Measurements from ENCODE around the gene OBSL1. TPM values are rescaled to one million over a fixed set of nuclear protein-coding genes. Genes with fewer than 3 reads are reported as not detected.

The OBSL1 gene
- total and polyA plus RNA-seq, 2 donors from 2014 or later: 89.5 to 123 TPM

DNA sequence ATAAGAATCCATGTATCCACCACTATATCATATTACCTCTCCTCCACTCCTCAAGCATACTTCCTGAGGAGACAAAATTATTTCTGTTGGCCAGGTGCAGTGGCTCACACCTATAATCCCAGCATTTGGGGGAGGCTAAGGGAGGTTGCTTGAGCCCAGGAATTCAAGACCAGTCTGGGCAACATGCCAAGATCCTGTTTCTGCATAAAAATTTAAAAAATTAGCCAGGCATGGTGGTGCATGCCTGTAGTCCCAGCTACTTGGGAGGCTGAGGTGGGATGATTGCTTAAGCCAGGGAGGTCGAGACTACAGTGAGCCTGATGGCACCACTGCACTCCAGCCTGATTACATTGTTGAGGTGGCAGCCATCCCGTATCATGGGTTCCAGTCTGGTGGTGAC lies 10.0 kb upstream of the OBSL1 start:
- Histone ChIP-seq H3K4me1 (ENCODE audit: control insufficient read depth in 2 of 3, insufficient read depth in 2 of 3, low read depth in 1 of 3, low read length in 3 of 3) (no peaks in the 10 kb centered on the region), H3K4me3 (ENCODE audit: low read length in 3 of 3) (no peak overlapping the region), H3K9me3 (ENCODE audit: control insufficient read depth in 2 of 3, insufficient read depth in 1 of 3, low read length in 3 of 3) (no peaks in the 10 kb centered on the region), H3K36me3 (ENCODE audit: control insufficient read depth in 2 of 3, insufficient read depth in 3 of 3, low read length in 3 of 3) (no peaks in the 10 kb centered on the region), H3K27me3 (ENCODE audit: control insufficient read depth, insufficient read depth, low read length) (no peaks in the 10 kb centered on the region), H3K9ac (ENCODE audit: low read length in 3 of 3) (no peak overlapping the region), H3K27ac (ENCODE audit: low read depth in 2 of 2, low read length in 2 of 2) (no peak overlapping the region)
- no peak for FAIRE-seq
- peak in 1 of 5 donors; percentile 44 for DNase-seq
- intact Hi-C loops (cut with DNase I): no loop called here
- TF ChIP-seq, protein P1, sequence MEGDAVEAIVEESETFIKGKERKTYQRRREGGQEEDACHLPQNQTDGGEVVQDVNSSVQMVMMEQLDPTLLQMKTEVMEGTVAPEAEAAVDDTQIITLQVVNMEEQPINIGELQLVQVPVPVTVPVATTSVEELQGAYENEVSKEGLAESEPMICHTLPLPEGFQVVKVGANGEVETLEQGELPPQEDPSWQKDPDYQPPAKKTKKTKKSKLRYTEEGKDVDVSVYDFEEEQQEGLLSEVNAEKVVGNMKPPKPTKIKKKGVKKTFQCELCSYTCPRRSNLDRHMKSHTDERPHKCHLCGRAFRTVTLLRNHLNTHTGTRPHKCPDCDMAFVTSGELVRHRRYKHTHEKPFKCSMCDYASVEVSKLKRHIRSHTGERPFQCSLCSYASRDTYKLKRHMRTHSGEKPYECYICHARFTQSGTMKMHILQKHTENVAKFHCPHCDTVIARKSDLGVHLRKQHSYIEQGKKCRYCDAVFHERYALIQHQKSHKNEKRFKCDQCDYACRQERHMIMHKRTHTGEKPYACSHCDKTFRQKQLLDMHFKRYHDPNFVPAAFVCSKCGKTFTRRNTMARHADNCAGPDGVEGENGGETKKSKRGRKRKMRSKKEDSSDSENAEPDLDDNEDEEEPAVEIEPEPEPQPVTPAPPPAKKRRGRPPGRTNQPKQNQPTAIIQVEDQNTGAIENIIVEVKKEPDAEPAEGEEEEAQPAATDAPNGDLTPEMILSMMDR (IDR thresholded peaks at IDR 0.05; ENCODE audit: borderline replicate concordance, extremely low read depth, insufficient read depth): no peak

DNA sequence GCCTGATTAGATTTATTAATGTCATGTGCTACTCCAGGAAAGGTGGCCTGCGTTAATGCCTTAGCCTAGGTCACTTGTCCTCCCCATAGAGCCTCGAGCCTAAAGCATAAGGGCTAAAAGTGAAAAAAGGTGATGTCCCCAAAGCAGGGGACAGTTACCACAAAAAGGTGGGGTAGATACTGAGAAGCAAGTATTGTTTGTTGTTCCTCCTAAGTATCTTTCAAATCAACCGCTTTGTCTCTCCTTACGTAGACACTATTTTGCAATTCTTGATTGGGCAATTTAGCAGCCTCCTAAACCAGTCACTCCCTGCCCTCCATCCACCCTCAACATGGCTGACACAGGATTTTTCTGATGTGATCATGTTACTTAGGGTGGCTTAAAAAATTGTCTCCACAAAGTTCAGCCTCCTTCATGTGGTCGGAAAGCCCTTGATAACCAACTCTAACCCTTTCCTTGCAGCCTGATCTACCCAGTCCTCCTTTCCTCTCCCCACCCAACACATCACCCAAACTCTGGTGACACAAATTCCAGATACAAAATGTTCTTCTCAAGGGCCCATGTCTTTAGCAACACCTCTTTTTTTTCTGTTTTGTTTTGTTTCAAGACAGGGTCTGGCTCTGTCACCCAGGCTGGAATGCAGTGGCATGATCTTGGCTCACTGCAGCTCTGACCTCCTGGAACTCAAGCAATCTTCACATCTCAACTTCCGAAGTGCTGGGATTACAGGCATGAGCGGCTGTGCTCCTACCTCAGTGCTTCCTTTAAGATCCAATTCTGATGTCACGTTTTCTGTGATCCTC lies 7.7 kb upstream of the OBSL1 start:
- intact Hi-C loops (cut with DNase I): no loop called here
- peak in 2 of 5 donors; percentile 40 to 51 for DNase-seq
- no peak for FAIRE-seq

DNA sequence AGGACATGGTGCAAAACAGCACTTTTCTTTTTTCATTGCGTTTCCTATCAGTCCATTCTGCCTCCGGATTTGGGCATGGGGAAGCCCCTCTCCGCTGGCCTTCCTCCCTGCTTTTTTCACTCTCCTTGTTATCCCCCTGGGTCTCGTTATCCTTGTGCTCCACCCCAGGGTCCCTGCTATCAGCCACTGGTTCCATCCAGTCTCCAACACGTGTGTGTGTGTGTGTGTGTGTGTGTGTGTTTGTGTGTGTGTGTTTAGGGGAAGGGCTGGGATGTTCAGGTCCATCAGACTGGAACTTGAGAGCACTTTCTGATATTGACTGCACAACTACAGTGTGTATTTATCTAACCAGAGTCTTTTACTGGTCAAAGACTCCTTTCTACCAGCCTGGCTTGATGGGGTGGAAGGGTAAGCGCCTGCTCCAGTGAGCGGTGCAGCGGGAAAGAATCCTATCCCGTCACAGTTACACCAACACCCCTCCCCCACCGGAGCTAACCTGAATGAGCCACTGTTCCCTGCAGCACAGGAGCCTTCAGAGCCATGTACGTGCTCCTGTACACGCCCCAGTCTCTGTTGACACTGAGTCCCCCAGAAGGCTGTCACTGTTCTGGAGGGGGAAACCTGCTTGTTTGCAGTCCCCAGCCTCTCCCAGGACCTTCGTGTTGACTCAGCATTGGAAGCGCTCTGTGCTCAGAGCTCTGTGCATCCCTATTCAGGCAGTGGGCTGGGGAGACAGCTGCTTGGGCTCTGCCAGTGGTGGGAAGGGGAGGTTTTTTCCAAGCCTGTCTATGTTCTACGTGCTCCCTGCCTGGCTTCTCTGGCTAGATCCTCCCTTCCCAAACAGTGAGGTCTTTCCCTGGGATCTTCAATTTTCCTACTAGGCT lies 5.4 kb upstream of the OBSL1 start:
- H3K36me3 ChIP-seq (ENCODE audit: control insufficient read depth in 2 of 3, insufficient read depth in 3 of 3, low read length in 3 of 3): no peaks in the 10 kb centered on the region
- intact Hi-C loops (cut with DNase I): no loop called here
- DNase-seq (peak in 4 of 5 donors; percentile 89 to 92 (median 91)), FAIRE-seq (no peak)
- H3K9ac ChIP-seq (ENCODE audit: low read length in 3 of 3): no peak overlapping the region
- TF ChIP-seq, protein P1 (IDR thresholded peaks at IDR 0.05; ENCODE audit: borderline replicate concordance, extremely low read depth, insufficient read depth): no peak
- peaks cover 0 to 3% (median 0%) of the 10 kb centered on the region in 3 donors for H3K4me1 ChIP-seq (ENCODE audit: control insufficient read depth in 2 of 3, insufficient read depth in 2 of 3, low read depth in 1 of 3, low read length in 3 of 3)
- H3K27ac ChIP-seq (ENCODE audit: low read depth in 2 of 2, low read length in 2 of 2): no peak overlapping the region
- H3K9me3 ChIP-seq (ENCODE audit: control insufficient read depth in 2 of 3, insufficient read depth in 1 of 3, low read length in 3 of 3): no peaks in the 10 kb centered on the region
- no peak overlapping the region for H3K4me3 ChIP-seq (ENCODE audit: low read length in 3 of 3)
- H3K27me3 ChIP-seq (ENCODE audit: control insufficient read depth, insufficient read depth, low read length): no peaks in the 10 kb centered on the region

More for the DNA sequence above, 7.7 kb upstream of the OBSL1 start:
- H3K4me3 ChIP-seq (ENCODE audit: low read length in 3 of 3): no peak overlapping the region
- H3K9ac ChIP-seq (ENCODE audit: low read length in 3 of 3): no peak overlapping the region
- no peaks in the 10 kb centered on the region for H3K9me3 ChIP-seq (ENCODE audit: control insufficient read depth in 2 of 3, insufficient read depth in 1 of 3, low read length in 3 of 3)
- H3K27ac ChIP-seq (ENCODE audit: low read depth in 2 of 2, low read length in 2 of 2): no peak overlapping the region
- H3K36me3 ChIP-seq (ENCODE audit: control insufficient read depth in 2 of 3, insufficient read depth in 3 of 3, low read length in 3 of 3): no peaks in the 10 kb centered on the region
- H3K4me1 ChIP-seq (ENCODE audit: control insufficient read depth in 2 of 3, insufficient read depth in 2 of 3, low read depth in 1 of 3, low read length in 3 of 3): no peaks in the 10 kb centered on the region
- TF ChIP-seq, protein P1 (IDR thresholded peaks at IDR 0.05; ENCODE audit: borderline replicate concordance, extremely low read depth, insufficient read depth): no peak
- no peaks in the 10 kb centered on the region for H3K27me3 ChIP-seq (ENCODE audit: control insufficient read depth, insufficient read depth, low read length)

Data from kidney (tissue), 14 donors.